Caco-2 (cell line): Measurements from ENCODE around the gene GAP43. TPM values are rescaled to one million over a fixed set of nuclear protein-coding genes. Genes with fewer than 3 reads are reported as not detected.

ENCODE experiments used
- BruUV-seq: library from RNA; stranded (reverse); fragments of 400-500 nt; replicated peaks from 2 replicates; lab custom pipeline; 2021; lab: Mats Ljungman, UMichigan
- CTCF ChIA-PET: fragments of 300-600 bp; sonication (Branson Sonifier 250); formaldehyde crosslinking; loops from one replicate; lab custom pipeline; 2022; ENCODE audit warnings: antibody characterized with exemption; lab: Charles Lee
- POLR2A ChIA-PET: fragments of 300-600 bp; sonication (Branson Sonifier 250); formaldehyde crosslinking; loops from one replicate; lab custom pipeline; 2022; ENCODE audit warnings: antibody characterized with exemption; lab: Charles Lee
- DNase-seq, 2 experiments: peaks; one replicate each; pipeline versions ENCODE4 v3.0.0 to v3.0.0-alpha.2; 2020 to 2022
- H3K27me3 ChIP-seq: replicated peaks from 2 replicates; pipeline ENCODE4 v1.6.0; 2011; ENCODE audit warnings: low read length; ENCODE audit not compliant: control insufficient read depth, insufficient read depth
- H3K36me3 ChIP-seq: 2 replicates; pipeline ENCODE4 v1.5.1; 2011; ENCODE audit warnings: low read length; ENCODE audit not compliant: control insufficient read depth, insufficient read depth
- H3K4me1 ChIP-seq: fragments of 250-450 bp; sonication (Bioruptor Pico); 2 replicates; pipeline ENCODE4 v1.5.1; 2020; ENCODE audit warnings: mild to moderate bottlenecking
- H3K4me3 ChIP-seq: 2 replicates; pipeline ENCODE4 v1.5.1; 2011; ENCODE audit warnings: low read depth, mild to moderate bottlenecking, control low read depth, low read length
- H3K9me3 ChIP-seq: fragments of 250-450 bp; sonication (Bioruptor Pico); 2 replicates; pipeline ENCODE4 v1.5.1; 2020; ENCODE audit warnings: mild to moderate bottlenecking, moderate library complexity
- H3K27ac Mint-ChIP-seq: one replicate; pipeline ENCODE4 v1.8.0; 2022; ENCODE audit warnings: mixed read lengths; ENCODE audit not compliant: unreplicated experiment
- H3K27me3 Mint-ChIP-seq: one replicate; pipeline ENCODE4 v1.8.0; 2022; ENCODE audit warnings: mixed read lengths; ENCODE audit not compliant: insufficient read depth, unreplicated experiment
- H3K36me3 Mint-ChIP-seq: one replicate; pipeline ENCODE4 v1.8.0; 2022; ENCODE audit warnings: mild to moderate bottlenecking, mixed read lengths; ENCODE audit not compliant: insufficient read depth, unreplicated experiment
- H3K4me1 Mint-ChIP-seq: one replicate; pipeline ENCODE4 v1.8.0; 2022; ENCODE audit warnings: low read depth, mixed read lengths; ENCODE audit not compliant: unreplicated experiment
- H3K4me3 Mint-ChIP-seq: one replicate; pipeline ENCODE4 v1.8.0; 2022; ENCODE audit warnings: mild to moderate bottlenecking, moderate library complexity, mixed read lengths; ENCODE audit not compliant: unreplicated experiment
- H3K9me3 Mint-ChIP-seq: one replicate; pipeline ENCODE4 v1.8.0; 2022; ENCODE audit warnings: mixed read lengths; ENCODE audit not compliant: unreplicated experiment
- CTCF ChIP-seq, 2 experiments: fragments of 200-600 bp in 1 of 2; IDR thresholded peaks; 1 replicate in 1 of 2; 2 replicates in 1 of 2; pipeline versions ENCODE4 v1.5.1 to v1.8.0; 2011 to 2022; ENCODE audit warnings: antibody characterized with exemption in 1 of 2, control low read depth in 1 of 2, inconsistent platforms in 1 of 2, low read depth in 1 of 2, low read length in 1 of 2, mild to moderate bottlenecking in 1 of 2, moderate library complexity in 1 of 2; ENCODE audit not compliant: insufficient read depth in 1 of 2, severe bottlenecking in 1 of 2, unreplicated experiment in 1 of 2
- intact Hi-C: fragments of 100-400 bp; cut with micrococcal nuclease; formaldehyde crosslinking; loops from one replicate; pipeline ENCODE4 v1.10.0; 2022; ENCODE audit not compliant: unreplicated experiment
- total RNA-seq: library from RNA; stranded (reverse); gene quantifications from 2 replicates; pipeline ENCODE4 v1.2.3, GENCODE V29; 2022

GAP43 gene
- total RNA-seq, 1 experiment from 2014 or later: not detected

GRCh38 chr3:115666081-115666480 is 42.8 kb downstream of the GAP43 start:
- H3K4me3 Mint-ChIP-seq: no peak overlapping the region
- H3K4me3 ChIP-seq: no peak overlapping the region
- TF ChIP-seq CTCF (IDR thresholded peaks at IDR 0.05; ENCODE audit: insufficient read depth in 1 of 2, low read depth in 1 of 2, low read length in 1 of 2, severe bottlenecking in 1 of 2, unreplicated experiment in 1 of 2): no peak
- ChIA-PET CTCF (no interaction called here), POLR2A (no interaction called here)
- intact Hi-C loops: no loop called here
- DNase-seq: no peak
- no peak overlapping the region for H3K27ac Mint-ChIP-seq
- no TSS peak for BruUV-seq
- no peaks in the 10 kb centered on the region for H3K36me3 Mint-ChIP-seq
- H3K9me3 Mint-ChIP-seq: no peaks in the 10 kb centered on the region
- no peaks in the 10 kb centered on the region for H3K9me3 ChIP-seq
- H3K27me3 Mint-ChIP-seq: peaks cover 3% of the 10 kb centered on the region
- H3K36me3 ChIP-seq: no peaks in the 10 kb centered on the region
- no peaks in the 10 kb centered on the region; the same call in 1 of the 2 replicates for H3K27me3 ChIP-seq
- H3K4me1 Mint-ChIP-seq: no peaks in the 10 kb centered on the region
- H3K4me1 ChIP-seq: no peaks in the 10 kb centered on the region

- no peaks in the 10 kb centered on the region for H3K4me1 Mint-ChIP-seq
- H3K36me3 ChIP-seq: no peaks in the 10 kb centered on the region
- peaks cover 3% of the 10 kb centered on the region for H3K27me3 Mint-ChIP-seq
- no peak for TF ChIP-seq CTCF (IDR thresholded peaks at IDR 0.05; ENCODE audit: insufficient read depth in 1 of 2, low read depth in 1 of 2, low read length in 1 of 2, severe bottlenecking in 1 of 2, unreplicated experiment in 1 of 2)
- H3K4me3 ChIP-seq: no peak overlapping the region
- ChIA-PET POLR2A (no interaction called here), CTCF (no interaction called here)
- H3K9me3 ChIP-seq: no peaks in the 10 kb centered on the region
- H3K4me1 ChIP-seq: no peaks in the 10 kb centered on the region
- intact Hi-C loops: no loop called here
- BruUV-seq: no TSS peak
- H3K27ac Mint-ChIP-seq: no peak overlapping the region
- H3K27me3 ChIP-seq: no peaks in the 10 kb centered on the region; the same call in 1 of the 2 replicates
- DNase-seq: no peak
- H3K36me3 Mint-ChIP-seq: no peaks in the 10 kb centered on the region
- no peaks in the 10 kb centered on the region for H3K9me3 Mint-ChIP-seq
- H3K4me3 Mint-ChIP-seq: no peak overlapping the region
Measured at GRCh38 chr3:115666920-115667737, 43.8 kb downstream of the GAP43 start.

GRCh38 chr3:115667738-115668065 is 44.4 kb downstream of the GAP43 start:
- no peaks in the 10 kb centered on the region for H3K4me1 Mint-ChIP-seq
- no peak overlapping the region for H3K27ac Mint-ChIP-seq
- intact Hi-C loops: no loop called here
- ChIA-PET POLR2A (no interaction called here), CTCF (no interaction called here)
- H3K9me3 Mint-ChIP-seq: no peaks in the 10 kb centered on the region
- H3K27me3 Mint-ChIP-seq: peaks cover 4% of the 10 kb centered on the region
- Histone ChIP-seq H3K36me3 (no peaks in the 10 kb centered on the region), H3K9me3 (no peaks in the 10 kb centered on the region), H3K4me1 (no peaks in the 10 kb centered on the region), H3K27me3 (no peaks in the 10 kb centered on the region; the same call in 1 of the 2 replicates), H3K4me3 (no peak overlapping the region)
- DNase-seq: no peak
- BruUV-seq: no TSS peak
- no peak overlapping the region for H3K4me3 Mint-ChIP-seq
- no peaks in the 10 kb centered on the region for H3K36me3 Mint-ChIP-seq
- TF ChIP-seq CTCF (IDR thresholded peaks at IDR 0.05; ENCODE audit: insufficient read depth in 1 of 2, low read depth in 1 of 2, low read length in 1 of 2, severe bottlenecking in 1 of 2, unreplicated experiment in 1 of 2): no peak
